Astrocyte (in vitro differentiated cells and primary cell): ENCODE data around the gene LTB.

Source experiments
- EZH2 ChIP-seq: IDR thresholded peaks from 2 replicates; pipeline ENCODE4 v1.6.1; 2012; ENCODE audit warnings: mild to moderate bottlenecking, low read length, inconsistent platforms; ENCODE audit not compliant: insufficient read depth
- TF ChIP-seq, protein P1 (sequence below): IDR thresholded peaks from 2 replicates; pipeline ENCODE4 v1.5.1; 2011; ENCODE audit warnings: low read depth, mild to moderate bottlenecking, inconsistent platforms, low read length, moderate library complexity; ENCODE audit not compliant: insufficient read depth

DNA sequence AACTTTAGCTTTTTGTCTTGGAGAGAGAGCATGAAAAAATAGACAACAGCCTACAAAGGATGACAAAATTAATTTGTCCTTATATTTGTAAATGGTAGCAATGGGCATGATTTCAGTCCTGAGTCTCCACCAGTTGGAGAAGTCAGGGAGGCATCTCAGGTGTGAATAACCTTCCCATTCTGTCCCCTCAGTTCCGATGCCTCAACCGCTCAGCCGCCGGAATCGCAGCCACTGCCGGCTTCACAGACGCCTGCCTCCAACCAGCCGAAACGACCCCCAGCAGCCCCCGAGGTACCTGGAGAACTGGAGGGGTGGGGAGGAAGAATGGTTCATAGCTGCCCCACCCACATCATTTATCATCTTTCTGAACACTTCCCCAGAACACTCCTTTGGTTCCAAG is 41.8 kb upstream of the LTB start:
- TF ChIP-seq, protein P1, sequence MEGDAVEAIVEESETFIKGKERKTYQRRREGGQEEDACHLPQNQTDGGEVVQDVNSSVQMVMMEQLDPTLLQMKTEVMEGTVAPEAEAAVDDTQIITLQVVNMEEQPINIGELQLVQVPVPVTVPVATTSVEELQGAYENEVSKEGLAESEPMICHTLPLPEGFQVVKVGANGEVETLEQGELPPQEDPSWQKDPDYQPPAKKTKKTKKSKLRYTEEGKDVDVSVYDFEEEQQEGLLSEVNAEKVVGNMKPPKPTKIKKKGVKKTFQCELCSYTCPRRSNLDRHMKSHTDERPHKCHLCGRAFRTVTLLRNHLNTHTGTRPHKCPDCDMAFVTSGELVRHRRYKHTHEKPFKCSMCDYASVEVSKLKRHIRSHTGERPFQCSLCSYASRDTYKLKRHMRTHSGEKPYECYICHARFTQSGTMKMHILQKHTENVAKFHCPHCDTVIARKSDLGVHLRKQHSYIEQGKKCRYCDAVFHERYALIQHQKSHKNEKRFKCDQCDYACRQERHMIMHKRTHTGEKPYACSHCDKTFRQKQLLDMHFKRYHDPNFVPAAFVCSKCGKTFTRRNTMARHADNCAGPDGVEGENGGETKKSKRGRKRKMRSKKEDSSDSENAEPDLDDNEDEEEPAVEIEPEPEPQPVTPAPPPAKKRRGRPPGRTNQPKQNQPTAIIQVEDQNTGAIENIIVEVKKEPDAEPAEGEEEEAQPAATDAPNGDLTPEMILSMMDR = no peak
- no peak for TF ChIP-seq EZH2
